ENCODE results near the gene OLFM2. TPM values are rescaled to one million over a fixed set of nuclear protein-coding genes. Genes with fewer than 3 reads are reported as not detected.

The OLFM2 gene
- total and polyA plus RNA-seq, 2 donors (not counting 1 experiment from before 2014, with no cell fraction given) = 0.66 to 11.6 TPM

- Histone ChIP-seq H3K9me3 (ENCODE audit: control insufficient read depth, insufficient read depth, low read depth, low read length) (no peaks in the 10 kb centered on the region), H3K36me3 (ENCODE audit: control insufficient read depth, insufficient read depth, low read length) (no peaks in the 10 kb centered on the region), H3K79me2 (ENCODE audit: control insufficient read depth, insufficient read depth, low read length) (no peaks in the 10 kb centered on the region), H2AFZ (ENCODE audit: low read length) (no peak overlapping the region), H3K27me3 (ENCODE audit: control insufficient read depth, insufficient read depth, low read length) (no peaks in the 10 kb centered on the region), H3K4me2 (ENCODE audit: extremely low read depth, insufficient read depth, low read length) (no peak overlapping the region), H3K4me1 (ENCODE audit: control insufficient read depth, extremely low read depth, insufficient read depth, low read length) (no peaks in the 10 kb centered on the region), H3K4me3 (replicated peaks in 1 of 4; ENCODE audit: control extremely low read depth in 1 of 4, insufficient read depth in 1 of 4, low read depth in 3 of 4, low read length in 4 of 4) (no peak overlapping the region), H4K20me1 (ENCODE audit: control insufficient read depth, extremely low read depth, insufficient read depth, low read length) (no peaks in the 10 kb centered on the region), H3K27ac (ENCODE audit: insufficient read depth, low read length) (no peak overlapping the region), H3K9ac (ENCODE audit: insufficient read depth, low read length) (no peak overlapping the region)
- TF ChIP-seq EZH2 (IDR thresholded peaks at IDR 0.05; ENCODE audit: low read length, missing control alignments) (no peak), CTCF (conservative IDR thresholded peaks at IDR 0.05 in 1 of 2, IDR thresholded peaks at IDR 0.05 in 1 of 2; ENCODE audit: low read depth in 1 of 2, low read length in 2 of 2) (no peak)
- DNase-seq (ENCODE audit: low read depth in 2 of 2) = peak in 1 of 2 donors; percentile 10
Observed at GRCh38 chr19:9906475-9907087, 29.7 kb downstream of the OLFM2 start.

- H3K9ac ChIP-seq (ENCODE audit: insufficient read depth, low read length) = no peak overlapping the region
- TF ChIP-seq EZH2 (IDR thresholded peaks at IDR 0.05; ENCODE audit: low read length, missing control alignments) (no peak), CTCF (conservative IDR thresholded peaks at IDR 0.05 in 1 of 2, IDR thresholded peaks at IDR 0.05 in 1 of 2; ENCODE audit: low read depth in 1 of 2, low read length in 2 of 2) (no peak)
- no peaks in the 10 kb centered on the region for H3K79me2 ChIP-seq (ENCODE audit: control insufficient read depth, insufficient read depth, low read length)
- H3K36me3 ChIP-seq (ENCODE audit: control insufficient read depth, insufficient read depth, low read length) = no peaks in the 10 kb centered on the region
- H3K4me1 ChIP-seq (ENCODE audit: control insufficient read depth, extremely low read depth, insufficient read depth, low read length) = no peaks in the 10 kb centered on the region
- no peak overlapping the region for H3K4me3 ChIP-seq (replicated peaks in 1 of 4; ENCODE audit: control extremely low read depth in 1 of 4, insufficient read depth in 1 of 4, low read depth in 3 of 4, low read length in 4 of 4)
- H4K20me1 ChIP-seq (ENCODE audit: control insufficient read depth, extremely low read depth, insufficient read depth, low read length) = no peaks in the 10 kb centered on the region
- no peak overlapping the region for H3K4me2 ChIP-seq (ENCODE audit: extremely low read depth, insufficient read depth, low read length)
- H3K9me3 ChIP-seq (ENCODE audit: control insufficient read depth, insufficient read depth, low read depth, low read length) = no peaks in the 10 kb centered on the region
- H2AFZ ChIP-seq (ENCODE audit: low read length) = no peak overlapping the region
- DNase-seq (ENCODE audit: low read depth in 2 of 2) = no peak
- no peak overlapping the region for H3K27ac ChIP-seq (ENCODE audit: insufficient read depth, low read length)
- no peaks in the 10 kb centered on the region for H3K27me3 ChIP-seq (ENCODE audit: control insufficient read depth, insufficient read depth, low read length)
Observed at GRCh38 chr19:9903336-9903735, 33.0 kb downstream of the OLFM2 start.

GRCh38 chr19:9901642-9902041 is 34.7 kb downstream of the OLFM2 start:
- no peak overlapping the region for H3K4me3 ChIP-seq (replicated peaks in 1 of 4; ENCODE audit: control extremely low read depth in 1 of 4, insufficient read depth in 1 of 4, low read depth in 3 of 4, low read length in 4 of 4)
- H3K9ac ChIP-seq (ENCODE audit: insufficient read depth, low read length) = no peak overlapping the region
- no peaks in the 10 kb centered on the region for H3K4me1 ChIP-seq (ENCODE audit: control insufficient read depth, extremely low read depth, insufficient read depth, low read length)
- H3K4me2 ChIP-seq (ENCODE audit: extremely low read depth, insufficient read depth, low read length) = no peak overlapping the region
- TF ChIP-seq CTCF (conservative IDR thresholded peaks at IDR 0.05 in 1 of 2, IDR thresholded peaks at IDR 0.05 in 1 of 2; ENCODE audit: low read depth in 1 of 2, low read length in 2 of 2) (no peak), EZH2 (IDR thresholded peaks at IDR 0.05; ENCODE audit: low read length, missing control alignments) (no peak)
- no peaks in the 10 kb centered on the region for H3K79me2 ChIP-seq (ENCODE audit: control insufficient read depth, insufficient read depth, low read length)
- no peaks in the 10 kb centered on the region for H3K9me3 ChIP-seq (ENCODE audit: control insufficient read depth, insufficient read depth, low read depth, low read length)
- H3K27ac ChIP-seq (ENCODE audit: insufficient read depth, low read length) = no peak overlapping the region
- H3K36me3 ChIP-seq (ENCODE audit: control insufficient read depth, insufficient read depth, low read length) = no peaks in the 10 kb centered on the region
- no peaks in the 10 kb centered on the region for H3K27me3 ChIP-seq (ENCODE audit: control insufficient read depth, insufficient read depth, low read length)
- H2AFZ ChIP-seq (ENCODE audit: low read length) = no peak overlapping the region
- no peak for DNase-seq (ENCODE audit: low read depth in 2 of 2)
- no peaks in the 10 kb centered on the region for H4K20me1 ChIP-seq (ENCODE audit: control insufficient read depth, extremely low read depth, insufficient read depth, low read length)
